Ovary (tissue), 9 donors: ENCODE data around the gene ARHGAP21. TPM values are rescaled to one million over a fixed set of nuclear protein-coding genes. Genes with fewer than 3 reads are reported as not detected.

Experiments used
- DNase-seq, 5 donors: peaks; one replicate each; pipeline ENCODE4 v3.0.0-alpha.2; 2019 to 2020
- H3K27ac ChIP-seq, 2 donors: fragments of 200-600 bp; one replicate each; pipeline versions ENCODE4 v1.5.1 to v1.8.0; 2019 to 2022
- H3K27me3 ChIP-seq: fragments of 200-600 bp; one replicate; pipeline ENCODE4 v1.8.0; 2022
- H3K36me3 ChIP-seq: fragments of 200-600 bp; sonication (generic); one replicate; pipeline ENCODE4 v1.5.1; 2019
- H3K4me1 ChIP-seq: one replicate; pipeline ENCODE4 v1.8.1; 2013; ENCODE audit warnings: mild to moderate bottlenecking, moderate library complexity; ENCODE audit not compliant: insufficient read depth
- H3K4me3 ChIP-seq: fragments of 200-600 bp; sonication (generic); one replicate; pipeline ENCODE4 v1.5.1; 2017
- H3K9me3 ChIP-seq, 2 donors: fragments of 200-600 bp in 1 of 2; sonication (generic) in 1 of 2; one replicate each; pipeline versions ENCODE4 v1.5.1 to v1.8.1; 2013 to 2019; ENCODE audit warnings: mild to moderate bottlenecking in 1 of 2, moderate library complexity in 1 of 2
- CTCF ChIP-seq, 3 donors: fragments of 450-650 bp in 2 of 3; fragments of 200-600 bp in 1 of 3; IDR thresholded peaks; one replicate each; pipeline versions ENCODE4 v1.5.1 to v1.8.0; 2016 to 2022; ENCODE audit warnings: antibody characterized with exemption in 3 of 3, mild to moderate bottlenecking in 1 of 3
- EP300 ChIP-seq: sonication (generic); formaldehyde crosslinking; IDR thresholded peaks from one replicate; pipeline ENCODE4 v1.6.1; 2017; ENCODE audit warnings: antibody characterized with exemption
- POLR2A ChIP-seq: fragments of 450-650 bp; IDR thresholded peaks from one replicate; pipeline ENCODE4 v1.6.1; 2017; ENCODE audit warnings: antibody characterized with exemption, mild to moderate bottlenecking, moderate library complexity
- WGBS, 3 donors: extraction: QIAGEN DNeasy Blood & Tissue Kit in 1 of 3; methylation state at CpG; one replicate each; pipeline versions ENCODE4 v1.1.5 to v1.1.7; 2013 to 2017; 5-methylcytosine and 5-hydroxymethylcytosine counted together
- intact Hi-C, 4 donors: fragments of 100-400 bp; cut with DNase I; formaldehyde crosslinking; loops; one replicate each; pipeline versions ENCODE4 v1.11.0 to v1.15.1; 2022 to 2023
- polyA plus RNA-seq, 2 donors: library from polyadenylated mRNA; stranded (reverse); fragments of 200-250 nt in 1 of 2; fragments of 350-450 nt in 1 of 2; fragmentation: Illumina TruSeq in 1 of 2; extraction: RNeasy Lipid Tissue Mini Kit (QIAGEN cat#74804) in 1 of 2; gene quantifications; one replicate each; pipeline ENCODE4 v1.2.3, GENCODE V29; 2013 to 2014
- total RNA-seq, 7 donors: library from RNA; depleted of rRNA in 2 of 7; stranded (reverse); fragments of >200 nt in 2 of 7; fragmentation: NEBNext Ultra II Directional in 3 of 7; extraction: Animal tissue kit (Norgen Biotek cat#: 25700) in 3 of 7; gene quantifications; one replicate each; pipeline versions ENCODE4 v1.1.0 to v1.2.4, GENCODE V29; 2016 to 2023
- donor health status: DM: no; HTN: no; CAD: no; lungs with moderate emphysema.
- donor health status: DM: no; HTN: no; CAD: no.
- donor health status: Bipolar disorder and iron deficiency.
- donor health status: DM: yes; HTN: yes; CAD: no.
- donor health status: DM: no; HTN: no; CAD: no.
- donor health status: DM: yes; HTN: yes; CAD: no.

ARHGAP21 gene
- total and polyA plus RNA-seq, 9 donors = 36.3 to 166 (median 82.6) TPM

GRCh38 chr10:24707445-24707844 is 16.2 kb downstream of the ARHGAP21 start:
- no peaks in the 10 kb centered on the region for H3K27me3 ChIP-seq
- WGBS, 3 donors = 76 to 85% (median 78%) methylated on average over 3 of the region's 3 CpGs

GRCh38 chr10:24706479-24707118 is 17.1 kb downstream of the ARHGAP21 start:
- DNase-seq = no peak

More at GRCh38 chr10:24707445-24707844, 16.2 kb downstream of the ARHGAP21 start:
- H3K27ac ChIP-seq = no peak overlapping the region
- H3K4me1 ChIP-seq = peaks cover 16% of the 10 kb centered on the region
- no peak for DNase-seq
- TF ChIP-seq POLR2A = no peak
- TF ChIP-seq EP300 = no peak
- no peak for TF ChIP-seq CTCF (IDR thresholded peaks at IDR 0.05)
- no peaks in the 10 kb centered on the region for H3K9me3 ChIP-seq
- intact Hi-C loops = no loop called here
- H3K36me3 ChIP-seq = no peaks in the 10 kb centered on the region
- no peak overlapping the region for H3K4me3 ChIP-seq

GRCh38 chr10:24703700-24704099 is 20.0 kb downstream of the ARHGAP21 start:
- intact Hi-C loops = no loop called here

More at GRCh38 chr10:24706479-24707118, 17.1 kb downstream of the ARHGAP21 start:
- no peaks in the 10 kb centered on the region for H3K9me3 ChIP-seq
- no peaks in the 10 kb centered on the region for H3K27me3 ChIP-seq
- 43 to 50% (median 45%) methylated on average over 7 of the region's 7 CpGs for WGBS, 3 donors
- no peaks in the 10 kb centered on the region for H3K36me3 ChIP-seq
- no peak for TF ChIP-seq POLR2A
- H3K4me3 ChIP-seq = no peak overlapping the region
- H3K4me1 ChIP-seq = peaks cover 13% of the 10 kb centered on the region
- intact Hi-C loops = no loop called here
- H3K27ac ChIP-seq = no peak overlapping the region

GRCh38 chr10:24701447-24701846 is 22.2 kb downstream of the ARHGAP21 start:
- TF ChIP-seq POLR2A (no peak), CTCF (IDR thresholded peaks at IDR 0.05) (no peak), EP300 (no peak)
- no peaks in the 10 kb centered on the region for H3K9me3 ChIP-seq
- H3K27me3 ChIP-seq = no peaks in the 10 kb centered on the region
- H3K27ac ChIP-seq = no peak overlapping the region
- H3K36me3 ChIP-seq = no peaks in the 10 kb centered on the region
- H3K4me3 ChIP-seq = no peak overlapping the region
- peaks cover 12% of the 10 kb centered on the region for H3K4me1 ChIP-seq
- no peak for DNase-seq
- WGBS, 3 donors = 87 to 92% (median 87%) methylated on average over 3 of the region's 3 CpGs
- intact Hi-C loops = no loop called here

More at GRCh38 chr10:24703700-24704099, 20.0 kb downstream of the ARHGAP21 start:
- TF ChIP-seq CTCF (IDR thresholded peaks at IDR 0.05) = no peak
- TF ChIP-seq POLR2A = no peak
- Histone ChIP-seq H3K27ac (no peak overlapping the region), H3K36me3 (no peaks in the 10 kb centered on the region), H3K9me3 (no peaks in the 10 kb centered on the region), H3K27me3 (no peaks in the 10 kb centered on the region), H3K4me1 (peaks cover 11% of the 10 kb centered on the region), H3K4me3 (no peak overlapping the region)
- no peak for DNase-seq
- 27 to 48% (median 35%) methylated on average over 5 of the region's 5 CpGs for WGBS, 3 donors

GRCh38 chr10:24700948-24701347 is 22.7 kb downstream of the ARHGAP21 start:
- intact Hi-C loops = no loop called here
- Histone ChIP-seq H3K27me3 (no peaks in the 10 kb centered on the region), H3K36me3 (no peaks in the 10 kb centered on the region), H3K9me3 (no peaks in the 10 kb centered on the region), H3K27ac (no peak overlapping the region), H3K4me3 (no peak overlapping the region), H3K4me1 (peaks cover 11% of the 10 kb centered on the region)
- TF ChIP-seq CTCF (IDR thresholded peaks at IDR 0.05) (no peak), POLR2A (no peak)
- no peak for DNase-seq
- WGBS, 3 donors = 84 to 88% (median 86%) methylated on average over 6 of the region's 6 CpGs
